Ovary (tissue), 3 donors: ENCODE data around the gene PYGO1.

ENCODE experiments used
- EP300 ChIP-seq: sonication (generic); formaldehyde crosslinking; IDR thresholded peaks from one replicate; pipeline ENCODE4 v1.6.1; 2017; ENCODE audit warnings: antibody characterized with exemption
- POLR2A ChIP-seq: fragments of 450-650 bp; IDR thresholded peaks from one replicate; pipeline ENCODE4 v1.6.1; 2017; ENCODE audit warnings: antibody characterized with exemption, mild to moderate bottlenecking, moderate library complexity
- TF ChIP-seq, protein P1 (sequence below), 3 donors: fragments of 450-650 bp in 2 of 3; fragments of 200-600 bp in 1 of 3; IDR thresholded peaks; one replicate each; pipeline versions ENCODE4 v1.5.1 to v1.8.0; 2016 to 2022; ENCODE audit warnings: antibody characterized with exemption in 3 of 3, mild to moderate bottlenecking in 1 of 3
- donor health status: DM: no; HTN: no; CAD: no.

GRCh38 chr15:55586808-55587207 lies 1.3 kb downstream of the PYGO1 start:
- TF ChIP-seq, protein P1, sequence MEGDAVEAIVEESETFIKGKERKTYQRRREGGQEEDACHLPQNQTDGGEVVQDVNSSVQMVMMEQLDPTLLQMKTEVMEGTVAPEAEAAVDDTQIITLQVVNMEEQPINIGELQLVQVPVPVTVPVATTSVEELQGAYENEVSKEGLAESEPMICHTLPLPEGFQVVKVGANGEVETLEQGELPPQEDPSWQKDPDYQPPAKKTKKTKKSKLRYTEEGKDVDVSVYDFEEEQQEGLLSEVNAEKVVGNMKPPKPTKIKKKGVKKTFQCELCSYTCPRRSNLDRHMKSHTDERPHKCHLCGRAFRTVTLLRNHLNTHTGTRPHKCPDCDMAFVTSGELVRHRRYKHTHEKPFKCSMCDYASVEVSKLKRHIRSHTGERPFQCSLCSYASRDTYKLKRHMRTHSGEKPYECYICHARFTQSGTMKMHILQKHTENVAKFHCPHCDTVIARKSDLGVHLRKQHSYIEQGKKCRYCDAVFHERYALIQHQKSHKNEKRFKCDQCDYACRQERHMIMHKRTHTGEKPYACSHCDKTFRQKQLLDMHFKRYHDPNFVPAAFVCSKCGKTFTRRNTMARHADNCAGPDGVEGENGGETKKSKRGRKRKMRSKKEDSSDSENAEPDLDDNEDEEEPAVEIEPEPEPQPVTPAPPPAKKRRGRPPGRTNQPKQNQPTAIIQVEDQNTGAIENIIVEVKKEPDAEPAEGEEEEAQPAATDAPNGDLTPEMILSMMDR (IDR thresholded peaks at IDR 0.05), result no peak
- TF ChIP-seq POLR2A (no peak), EP300 (no peak)
